HCT116 (cell line): Measurements from ENCODE around the gene DHX57. TPM values are rescaled to one million over a fixed set of nuclear protein-coding genes. Genes with fewer than 3 reads are reported as not detected.

Experiments used
- ATAC-seq: fragments of 200-7000 bp; cut with Tn5 transposase; 2 replicates; pipeline ENCODE4 v1.9.1; 2020; ENCODE audit warnings: mild to moderate bottlenecking, moderate library complexity
- BruUV-seq: library from RNA; stranded (reverse); fragments of 400-500 nt; replicated peaks from 2 replicates; lab custom pipeline; 2021; lab: Mats Ljungman, UMichigan
- CTCF ChIA-PET: fragments of 300-600 bp; sonication (Branson Sonifier 250); formaldehyde crosslinking; loops from one replicate; lab custom pipeline; 2021; ENCODE audit warnings: antibody characterized with exemption; lab: Charles Lee
- POLR2A ChIA-PET: fragments of 300-600, 350-600 bp; sonication (Branson Sonifier 250); formaldehyde crosslinking; loops from one replicate; lab custom pipeline; 2021; ENCODE audit warnings: antibody characterized with exemption; lab: Charles Lee
- RAD21 ChIA-PET, 2 experiments: fragments of 300-600 bp; sonication (Branson Sonifier 250); formaldehyde crosslinking; loops; one replicate each; lab custom pipeline; 2023; ENCODE audit warnings: low total read pairs in 2 of 2; ENCODE audit not compliant: uncharacterized antibody in 2 of 2, unreplicated experiment in 2 of 2, low non-redundant PET in 1 of 2; lab: Charles Lee
- DNase-seq: peaks from one replicate; pipeline ENCODE4 v3.0.0-alpha.2; 2010; ENCODE audit warnings: low read depth, low spot score
- H2AFZ ChIP-seq: fragments of 200-600 bp; shearing (Covaris generic), sonication (generic); 2 replicates; pipeline ENCODE4 v1.6.1; 2017; ENCODE audit warnings: low read depth, mixed run types, mixed read lengths, antibody characterized with exemption, low read length; ENCODE audit not compliant: poor library complexity, severe bottlenecking
- H3K27ac ChIP-seq: 2 replicates; pipeline ENCODE4 v1.5.1; 2012; ENCODE audit warnings: low read depth, low read length
- H3K27me3 ChIP-seq: fragments of 200-600 bp; sonication (generic); 2 replicates; pipeline ENCODE4 v1.6.1; 2016; ENCODE audit warnings: mixed run types, low read length, mixed read lengths; ENCODE audit not compliant: insufficient read depth
- H3K36me3 ChIP-seq, 2 experiments: fragments of 200-500 bp in 1 of 2; fragments of 200-600 bp in 1 of 2; sonication (Bioruptor generic) in 1 of 2; sonication (generic) in 1 of 2; 2 replicates each; pipeline versions ENCODE4 v1.5.1 to v1.6.1; 2014 to 2016; ENCODE audit warnings: low read length in 2 of 2, inconsistent platforms in 1 of 2, mixed read lengths in 1 of 2, mixed run types in 1 of 2; ENCODE audit not compliant: insufficient read depth in 2 of 2, control insufficient read depth in 1 of 2
- H3K4me1 ChIP-seq, 2 experiments: fragments of 200-600 bp in 1 of 2; sonication (generic) in 1 of 2; 2 replicates each; pipeline versions ENCODE4 v1.5.1 to v1.6.1; 2012 to 2017; ENCODE audit warnings: low read length in 2 of 2, inconsistent platforms in 1 of 2, mild to moderate bottlenecking in 1 of 2, mixed read lengths in 1 of 2, mixed run types in 1 of 2, moderate library complexity in 1 of 2; ENCODE audit not compliant: insufficient read depth in 2 of 2, control insufficient read depth in 1 of 2
- H3K4me2 ChIP-seq: fragments of 200-600 bp; sonication (generic); 2 replicates; pipeline ENCODE4 v1.6.1; 2017; ENCODE audit warnings: mixed run types, low read length, mixed read lengths
- H3K4me3 ChIP-seq, 2 experiments: fragments of 200-600 bp in 1 of 2; sonication (generic) in 1 of 2; replicated peaks in 1 of 2; 2 replicates each; pipeline ENCODE4 v1.5.1; 2011 to 2016; ENCODE audit warnings: low read length in 2 of 2, control low read depth in 1 of 2, low read depth in 1 of 2, mild to moderate bottlenecking in 1 of 2, mixed read lengths in 1 of 2, mixed run types in 1 of 2
- H3K79me2 ChIP-seq: fragments of 200-600 bp; sonication (generic); 2 replicates; pipeline ENCODE4 v1.6.1; 2017; ENCODE audit warnings: mild to moderate bottlenecking, mixed run types, low read length, moderate library complexity, mixed read lengths; ENCODE audit not compliant: insufficient read depth
- H3K9ac ChIP-seq: fragments of 200-600 bp; sonication (generic); 2 replicates; pipeline ENCODE4 v1.6.1; 2016; ENCODE audit warnings: low read length, mixed read lengths
- H3K9me2 ChIP-seq: fragments of 200-600 bp; sonication (generic), shearing (Covaris generic); 2 replicates; pipeline ENCODE4 v1.6.1; 2017; ENCODE audit warnings: mixed run types, mild to moderate bottlenecking, moderate library complexity; ENCODE audit not compliant: insufficient read depth
- H3K9me3 ChIP-seq, 2 experiments: fragments of 200-500 bp in 1 of 2; fragments of 200-600 bp in 1 of 2; sonication (Bioruptor generic) in 1 of 2; sonication (generic) in 1 of 2; 2 replicates each; pipeline ENCODE4 v1.6.1; 2014 to 2017; ENCODE audit warnings: low read length in 2 of 2, mixed read lengths in 2 of 2, inconsistent platforms in 1 of 2, low read depth in 1 of 2, mild to moderate bottlenecking in 1 of 2, mixed run types in 1 of 2, moderate library complexity in 1 of 2; ENCODE audit not compliant: control insufficient read depth in 1 of 2, insufficient read depth in 1 of 2
- H4K20me1 ChIP-seq: fragments of 200-600 bp; sonication (generic), shearing (Covaris generic); 2 replicates; pipeline ENCODE4 v1.6.1; 2017; ENCODE audit warnings: mixed run types, mild to moderate bottlenecking, moderate library complexity; ENCODE audit not compliant: insufficient read depth
- ATF3 ChIP-seq: IDR thresholded peaks from 2 replicates; pipeline ENCODE4 v1.6.1; 2012
- CBX3 ChIP-seq: IDR thresholded peaks from 2 replicates; pipeline ENCODE4 v1.6.1; 2012; ENCODE audit warnings: low read depth
- CEBPB ChIP-seq: IDR thresholded peaks from 2 replicates; pipeline ENCODE4 v1.6.1; 2012; ENCODE audit warnings: low read depth
- ELF1 ChIP-seq: IDR thresholded peaks from 2 replicates; pipeline ENCODE4 v1.6.1; 2012; ENCODE audit warnings: low read depth, borderline replicate concordance
- EZH2 ChIP-seq: fragments of 200-600 bp; sonication (generic); IDR thresholded peaks from 2 replicates; pipeline ENCODE4 v1.6.1; 2017; ENCODE audit warnings: antibody characterized with exemption, mixed run types
- JUND ChIP-seq: IDR thresholded peaks from 2 replicates; pipeline ENCODE4 v1.6.1; 2012
- POLR2A ChIP-seq: IDR thresholded peaks from 2 replicates; pipeline ENCODE4 v1.7.0; 2011; ENCODE audit warnings: borderline replicate concordance; ENCODE audit not compliant: insufficient read depth, insufficient read length; ENCODE audit errors: extremely low read depth
- POLR2AphosphoS5 ChIP-seq: IDR thresholded peaks from 2 replicates; pipeline ENCODE4 v1.6.1; 2011; ENCODE audit warnings: mild to moderate bottlenecking, low read depth, low read length, moderate library complexity
- RAD21 ChIP-seq: IDR thresholded peaks from 2 replicates; pipeline ENCODE4 v1.6.1; 2012; ENCODE audit warnings: low read depth, mild to moderate bottlenecking
- REST ChIP-seq: IDR thresholded peaks from 2 replicates; pipeline ENCODE4 v1.6.1; 2012; ENCODE audit warnings: low read depth
- SIN3A ChIP-seq: IDR thresholded peaks from 2 replicates; pipeline ENCODE4 v1.6.1; 2012; ENCODE audit warnings: low read depth
- SP1 ChIP-seq: IDR thresholded peaks from 2 replicates; pipeline ENCODE4 v1.6.1; 2012; ENCODE audit warnings: low read depth
- SRF ChIP-seq: IDR thresholded peaks from 2 replicates; pipeline ENCODE4 v1.6.1; 2012; ENCODE audit warnings: low read depth
- TCF7L2 ChIP-seq: IDR thresholded peaks from 2 replicates; pipeline ENCODE4 v1.7.0; 2011; ENCODE audit warnings: borderline replicate concordance, inconsistent platforms; ENCODE audit not compliant: insufficient read depth, insufficient read length; ENCODE audit errors: extremely low read depth
- YY1 ChIP-seq: IDR thresholded peaks from 2 replicates; pipeline ENCODE4 v1.6.1; 2011; ENCODE audit warnings: low read length, low read depth, moderate library complexity, mild to moderate bottlenecking; ENCODE audit not compliant: insufficient replicate concordance; ENCODE audit errors: extremely low read depth
- ZFX ChIP-seq: fragments of 450-650 bp; IDR thresholded peaks from 2 replicates; pipeline ENCODE4 v1.6.1; 2017
- ZNF274 ChIP-seq: fragments of 200-500 bp; sonication (Bioruptor generic); IDR thresholded peaks from 2 replicates; pipeline ENCODE4 v1.6.1; 2014; ENCODE audit warnings: mild to moderate bottlenecking, low read depth, low read length, inconsistent platforms
- intact Hi-C: fragments of 100-400 bp; cut with micrococcal nuclease; formaldehyde crosslinking; loops from 2 replicates; pipeline ENCODE4 v1.10.0; 2022
- total RNA-seq: library from RNA; stranded (reverse); gene quantifications from one replicate; pipeline ENCODE4 v1.2.1, GENCODE V29; 2021; ENCODE audit not compliant: unreplicated experiment

DHX57 gene
- total RNA-seq, 1 experiment from 2014 or later, result 19.4 TPM

GRCh38 chr2:38911191-38911590, 35.5 kb upstream of the DHX57 start:
- POLR2A ChIA-PET, result no interaction called here

GRCh38 chr2:38909872-38910271, 34.1 kb upstream of the DHX57 start:
- H3K4me2 ChIP-seq, result no peak overlapping the region
- RAD21 ChIA-PET, result no interaction called here

More at GRCh38 chr2:38911191-38911590, 35.5 kb upstream of the DHX57 start:
- H3K4me2 ChIP-seq, result no peak overlapping the region
- no peaks in the 10 kb centered on the region for H3K79me2 ChIP-seq
- H3K4me3 ChIP-seq, result no peak overlapping the region
- no peak for TF ChIP-seq POLR2A
- TF ChIP-seq CEBPB, result no peak
- no peak for TF ChIP-seq RAD21
- TF ChIP-seq ELF1, result no peak
- TF ChIP-seq JUND, result no peak
- TF ChIP-seq ZFX, result no peak
- TF ChIP-seq ATF3, result no peak
- no peak for TF ChIP-seq TCF7L2
- no peaks in the 10 kb centered on the region for H3K9me3 ChIP-seq
- H3K27me3 ChIP-seq, result no peaks in the 10 kb centered on the region
- H3K36me3 ChIP-seq, result no peaks in the 10 kb centered on the region
- no peak overlapping the region for H2AFZ ChIP-seq
- intact Hi-C loops, result no loop called here
- no peaks in the 10 kb centered on the region for H4K20me1 ChIP-seq
- no TSS peak for BruUV-seq
- DNase-seq (no peak), ATAC-seq (no peak)
- H3K9me2 ChIP-seq, result no peaks in the 10 kb centered on the region
- no peak overlapping the region for H3K27ac ChIP-seq
- CTCF ChIA-PET, result no interaction called here
- RAD21 ChIA-PET, result no interaction called here
- no peak overlapping the region for H3K9ac ChIP-seq
- peaks cover 0 to 6% of the 10 kb centered on the region in 2 experiments; a peak in 1 of 4 replicates for H3K4me1 ChIP-seq

More at GRCh38 chr2:38909872-38910271, 34.1 kb upstream of the DHX57 start:
- no peaks in the 10 kb centered on the region for H3K79me2 ChIP-seq
- TF ChIP-seq TCF7L2 (no peak), YY1 (no peak), REST (no peak), RAD21 (no peak), SRF (no peak), EZH2 (no peak), JUND (no peak), ZFX (no peak), POLR2AphosphoS5 (no peak), POLR2A (no peak), CBX3 (no peak), ZNF274 (no peak), ATF3 (no peak), SP1 (no peak), SIN3A (no peak)
- no peak for DNase-seq
- ATAC-seq, result no peak
- H3K27me3 ChIP-seq, result no peaks in the 10 kb centered on the region
- no peaks in the 10 kb centered on the region for H3K9me2 ChIP-seq
- no peak overlapping the region for H3K27ac ChIP-seq
- H3K9me3 ChIP-seq, result no peaks in the 10 kb centered on the region
- no peaks in the 10 kb centered on the region for H3K36me3 ChIP-seq
- H3K4me3 ChIP-seq, result no peak overlapping the region
- peaks cover 0 to 6% of the 10 kb centered on the region in 2 experiments; a peak in 1 of 4 replicates for H3K4me1 ChIP-seq
- ChIA-PET POLR2A (no interaction called here), CTCF (interaction anchor here (0.7 to 1.6 kb wide), 2 partner anchors 38 to 319 kb away, joined by 3 to 6 read pairs; no protein-coding TSS in a partner anchor)
- no peak overlapping the region for H3K9ac ChIP-seq
- no peak overlapping the region for H2AFZ ChIP-seq
- H4K20me1 ChIP-seq, result no peaks in the 10 kb centered on the region
- intact Hi-C loops, result no loop called here
- no TSS peak for BruUV-seq
